Measurements from ENCODE around the gene WDR75.

Gene WDR75

GRCh38 chr2:189514104-189514503, 72.8 kb downstream of the WDR75 start:
- no peak for ATAC-seq

GRCh38 chr2:189515264-189515663, 74.0 kb downstream of the WDR75 start:
- no peak for ATAC-seq
- TF ChIP-seq ZNF8 (CRISPR knock-in tag; IDR thresholded peaks at IDR 0.05) (no peak), ZNF565 (CRISPR knock-in tag; conservative IDR thresholded peaks at IDR 0.05; ENCODE audit: low read depth) (no peak), GLIS3 (CRISPR knock-in tag; IDR thresholded peaks at IDR 0.05) (no peak), BACH2 (CRISPR knock-in tag; IDR thresholded peaks at IDR 0.05; ENCODE audit: borderline replicate concordance) (no peak), PPARA (CRISPR knock-in tag; IDR thresholded peaks at IDR 0.05; ENCODE audit: borderline replicate concordance) (no peak), ESRRG (CRISPR knock-in tag; IDR thresholded peaks at IDR 0.05) (no peak), ZFP3 (CRISPR knock-in tag; IDR thresholded peaks at IDR 0.05) (no peak), TCF4 (CRISPR knock-in tag; IDR thresholded peaks at IDR 0.05; ENCODE audit: borderline replicate concordance) (no peak), OSR1 (CRISPR knock-in tag; IDR thresholded peaks at IDR 0.05) (no peak), SNAI2 (CRISPR knock-in tag; IDR thresholded peaks at IDR 0.05) (no peak), CREB5 (CRISPR knock-in tag; IDR thresholded peaks at IDR 0.05; ENCODE audit: low read depth) (no peak), CSDC2 (CRISPR knock-in tag; IDR thresholded peaks at IDR 0.05) (no peak), TSHZ2 (CRISPR knock-in tag; IDR thresholded peaks at IDR 0.05) (no peak), CSRNP3 (CRISPR knock-in tag; IDR thresholded peaks at IDR 0.05) (no peak), ZFP30 (CRISPR knock-in tag; IDR thresholded peaks at IDR 0.05) (no peak)
- TF ChIP-seq, protein P1, sequence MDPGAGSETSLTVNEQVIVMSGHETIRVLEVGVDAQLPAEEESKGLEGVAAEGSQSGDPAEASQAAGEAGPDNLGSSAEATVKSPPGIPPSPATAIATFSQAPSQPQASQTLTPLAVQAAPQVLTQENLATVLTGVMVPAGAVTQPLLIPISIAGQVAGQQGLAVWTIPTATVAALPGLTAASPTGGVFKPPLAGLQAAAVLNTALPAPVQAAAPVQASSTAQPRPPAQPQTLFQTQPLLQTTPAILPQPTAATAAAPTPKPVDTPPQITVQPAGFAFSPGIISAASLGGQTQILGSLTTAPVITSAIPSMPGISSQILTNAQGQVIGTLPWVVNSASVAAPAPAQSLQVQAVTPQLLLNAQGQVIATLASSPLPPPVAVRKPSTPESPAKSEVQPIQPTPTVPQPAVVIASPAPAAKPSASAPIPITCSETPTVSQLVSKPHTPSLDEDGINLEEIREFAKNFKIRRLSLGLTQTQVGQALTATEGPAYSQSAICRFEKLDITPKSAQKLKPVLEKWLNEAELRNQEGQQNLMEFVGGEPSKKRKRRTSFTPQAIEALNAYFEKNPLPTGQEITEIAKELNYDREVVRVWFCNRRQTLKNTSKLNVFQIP (CRISPR knock-in tag; IDR thresholded peaks at IDR 0.05; ENCODE audit: borderline replicate concordance, low read depth): no peak
- TF ChIP-seq, protein P2, sequence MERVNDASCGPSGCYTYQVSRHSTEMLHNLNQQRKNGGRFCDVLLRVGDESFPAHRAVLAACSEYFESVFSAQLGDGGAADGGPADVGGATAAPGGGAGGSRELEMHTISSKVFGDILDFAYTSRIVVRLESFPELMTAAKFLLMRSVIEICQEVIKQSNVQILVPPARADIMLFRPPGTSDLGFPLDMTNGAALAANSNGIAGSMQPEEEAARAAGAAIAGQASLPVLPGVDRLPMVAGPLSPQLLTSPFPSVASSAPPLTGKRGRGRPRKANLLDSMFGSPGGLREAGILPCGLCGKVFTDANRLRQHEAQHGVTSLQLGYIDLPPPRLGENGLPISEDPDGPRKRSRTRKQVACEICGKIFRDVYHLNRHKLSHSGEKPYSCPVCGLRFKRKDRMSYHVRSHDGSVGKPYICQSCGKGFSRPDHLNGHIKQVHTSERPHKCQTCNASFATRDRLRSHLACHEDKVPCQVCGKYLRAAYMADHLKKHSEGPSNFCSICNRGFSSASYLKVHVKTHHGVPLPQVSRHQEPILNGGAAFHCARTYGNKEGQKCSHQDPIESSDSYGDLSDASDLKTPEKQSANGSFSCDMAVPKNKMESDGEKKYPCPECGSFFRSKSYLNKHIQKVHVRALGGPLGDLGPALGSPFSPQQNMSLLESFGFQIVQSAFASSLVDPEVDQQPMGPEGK (CRISPR knock-in tag; IDR thresholded peaks at IDR 0.05; ENCODE audit: borderline replicate concordance): no peak

More at GRCh38 chr2:189514104-189514503, 72.8 kb downstream of the WDR75 start:
- no peak for TF ChIP-seq ESRRG (CRISPR knock-in tag; IDR thresholded peaks at IDR 0.05)
- no peak for TF ChIP-seq ISL1 (CRISPR knock-in tag; IDR thresholded peaks at IDR 0.05)
- TF ChIP-seq ZNF565 (CRISPR knock-in tag; conservative IDR thresholded peaks at IDR 0.05; ENCODE audit: low read depth): no peak
- no peak for TF ChIP-seq ZFP3 (CRISPR knock-in tag; IDR thresholded peaks at IDR 0.05)
- TF ChIP-seq CSRNP3 (CRISPR knock-in tag; IDR thresholded peaks at IDR 0.05): no peak
- TF ChIP-seq, protein P1 (CRISPR knock-in tag; IDR thresholded peaks at IDR 0.05; ENCODE audit: borderline replicate concordance, low read depth): no peak
- no peak for TF ChIP-seq ZC3H10 (CRISPR knock-in tag; IDR thresholded peaks at IDR 0.05)
- TF ChIP-seq, protein P2 (CRISPR knock-in tag; IDR thresholded peaks at IDR 0.05; ENCODE audit: borderline replicate concordance): no peak
- TF ChIP-seq ZFP30 (CRISPR knock-in tag; IDR thresholded peaks at IDR 0.05): no peak
- no peak for TF ChIP-seq RARB (CRISPR knock-in tag; IDR thresholded peaks at IDR 0.05)
- TF ChIP-seq GLIS3 (CRISPR knock-in tag; IDR thresholded peaks at IDR 0.05): no peak

All from SK-N-SH treated with all-trans-retinoic acid at 6 μM for 48 hours (cell line).